Measurements from ENCODE around the gene FBXO34.

DNA sequence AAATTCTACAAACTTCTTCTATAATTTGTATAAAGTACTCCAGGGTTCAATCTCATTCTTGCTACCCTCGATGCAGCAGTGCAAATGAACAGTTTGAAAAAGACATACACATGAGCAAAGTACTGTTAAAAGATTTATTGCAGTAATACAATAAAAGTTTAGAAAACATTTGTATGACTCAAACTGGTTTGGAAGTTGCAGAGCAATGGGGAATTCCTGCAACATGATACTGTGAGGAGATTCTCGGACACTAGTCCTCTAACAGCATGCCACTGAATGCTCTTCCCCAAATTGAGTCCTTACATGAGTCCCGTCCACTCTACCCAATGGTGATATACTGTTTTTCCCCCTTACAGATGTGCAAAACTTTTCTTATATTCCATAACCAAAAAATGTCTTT is 95.0 kb downstream of the FBXO34 start:
- no peak for TF ChIP-seq POLR2A (IDR thresholded peaks at IDR 0.05)
- TF ChIP-seq, protein P1, sequence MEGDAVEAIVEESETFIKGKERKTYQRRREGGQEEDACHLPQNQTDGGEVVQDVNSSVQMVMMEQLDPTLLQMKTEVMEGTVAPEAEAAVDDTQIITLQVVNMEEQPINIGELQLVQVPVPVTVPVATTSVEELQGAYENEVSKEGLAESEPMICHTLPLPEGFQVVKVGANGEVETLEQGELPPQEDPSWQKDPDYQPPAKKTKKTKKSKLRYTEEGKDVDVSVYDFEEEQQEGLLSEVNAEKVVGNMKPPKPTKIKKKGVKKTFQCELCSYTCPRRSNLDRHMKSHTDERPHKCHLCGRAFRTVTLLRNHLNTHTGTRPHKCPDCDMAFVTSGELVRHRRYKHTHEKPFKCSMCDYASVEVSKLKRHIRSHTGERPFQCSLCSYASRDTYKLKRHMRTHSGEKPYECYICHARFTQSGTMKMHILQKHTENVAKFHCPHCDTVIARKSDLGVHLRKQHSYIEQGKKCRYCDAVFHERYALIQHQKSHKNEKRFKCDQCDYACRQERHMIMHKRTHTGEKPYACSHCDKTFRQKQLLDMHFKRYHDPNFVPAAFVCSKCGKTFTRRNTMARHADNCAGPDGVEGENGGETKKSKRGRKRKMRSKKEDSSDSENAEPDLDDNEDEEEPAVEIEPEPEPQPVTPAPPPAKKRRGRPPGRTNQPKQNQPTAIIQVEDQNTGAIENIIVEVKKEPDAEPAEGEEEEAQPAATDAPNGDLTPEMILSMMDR (IDR thresholded peaks at IDR 0.05): no peak

Measured in thyroid gland (tissue), 4 donors.